CD4-positive, alpha-beta memory T cell (primary cell): Measurements from ENCODE around the gene AGAP1. TPM values are rescaled to one million over a fixed set of nuclear protein-coding genes. Genes with fewer than 3 reads are reported as not detected.

Experiments used
- CTCF ChIA-PET: fragments of 350-600 bp; sonication (Branson Sonifier 250); formaldehyde crosslinking; loops from one replicate; lab custom pipeline; 2021; ENCODE audit warnings: inconsistent platforms; ENCODE audit not compliant: partially characterized antibody; lab: Charles Lee
- POLR2A ChIA-PET: fragments of 350-600 bp; sonication (Branson Sonifier 250); formaldehyde crosslinking; loops from one replicate; lab custom pipeline; 2021; ENCODE audit not compliant: partially characterized antibody; lab: Charles Lee
- DNase-seq, 5 donors: peaks; one replicate each; pipeline versions ENCODE4 v3.0.0 to v3.0.0-alpha.2; 2020 to 2022; ENCODE audit warnings: mixed read lengths in 1 of 5
- H3K27ac ChIP-seq: one replicate; pipeline ENCODE4 v1.7.0; 2013; ENCODE audit warnings: low read depth, low read length
- H3K27me3 ChIP-seq: 2 replicates; pipeline ENCODE4 v1.7.0; 2013; ENCODE audit warnings: mild to moderate bottlenecking, low read length, moderate library complexity; ENCODE audit not compliant: insufficient read depth
- H3K36me3 ChIP-seq: 2 replicates; pipeline ENCODE4 v1.7.0; 2013; ENCODE audit warnings: mild to moderate bottlenecking, low read length, moderate library complexity; ENCODE audit not compliant: insufficient read depth
- H3K4me1 ChIP-seq: 2 replicates; pipeline ENCODE4 v1.7.0; 2013; ENCODE audit warnings: mild to moderate bottlenecking, low read length, moderate library complexity; ENCODE audit not compliant: insufficient read depth
- H3K4me3 ChIP-seq, 2 donors: one replicate each; pipeline ENCODE4 v1.7.0; 2013; ENCODE audit warnings: low read length in 2 of 2, mild to moderate bottlenecking in 1 of 2
- H3K9me3 ChIP-seq, 2 donors: one replicate each; pipeline ENCODE4 v1.7.0; 2013; ENCODE audit warnings: low read length in 2 of 2, control low read depth in 1 of 2; ENCODE audit not compliant: control insufficient read depth in 1 of 2
- H3K27ac Mint-ChIP-seq, 7 donors: one replicate each; pipeline ENCODE4 v1.8.0; 2020 to 2021; ENCODE audit warnings: mixed read lengths in 7 of 7, mild to moderate bottlenecking in 6 of 7, inconsistent platforms in 3 of 7, moderate library complexity in 3 of 7
- H3K27me3 Mint-ChIP-seq, 2 donors: one replicate each; pipeline ENCODE4 v1.8.0; 2020 to 2021; ENCODE audit warnings: mixed read lengths in 2 of 2
- H3K36me3 Mint-ChIP-seq, 2 donors: one replicate each; pipeline ENCODE4 v1.8.0; 2020 to 2021; ENCODE audit warnings: mixed read lengths in 2 of 2, inconsistent platforms in 1 of 2, mild to moderate bottlenecking in 1 of 2
- H3K4me1 Mint-ChIP-seq, 4 donors: one replicate each; pipeline ENCODE4 v1.8.0; 2020 to 2021; ENCODE audit warnings: mixed read lengths in 4 of 4, mild to moderate bottlenecking in 1 of 4
- H3K4me3 Mint-ChIP-seq, 8 donors: one replicate each; pipeline ENCODE4 v1.8.0; 2020 to 2021; ENCODE audit warnings: mixed read lengths in 8 of 8, mild to moderate bottlenecking in 7 of 8, moderate library complexity in 6 of 8, inconsistent platforms in 3 of 8
- H3K9me3 Mint-ChIP-seq, 8 donors: one replicate each; pipeline ENCODE4 v1.8.0; 2020 to 2021; ENCODE audit warnings: mixed read lengths in 8 of 8, mild to moderate bottlenecking in 5 of 8, inconsistent platforms in 3 of 8, moderate library complexity in 1 of 8
- intact Hi-C: fragments of 100-400 bp; cut with micrococcal nuclease; formaldehyde crosslinking; loops from one replicate; pipeline ENCODE4 v1.15.1; 2023
- polyA plus RNA-seq, 2 donors: library from polyadenylated mRNA; unstranded; fragments of 300-500 nt; fragmentation: Illumina TruSeq; gene quantifications; one replicate each; pipeline ENCODE4 v1.2.3, GENCODE V29; 2021
- total RNA-seq, 2 experiments: library from RNA; stranded (reverse); gene quantifications; one replicate each; pipeline ENCODE4 v1.2.3, GENCODE V29; 2021

The AGAP1 gene
- total and polyA plus RNA-seq, 4 experiments from 2014 or later: 0.24 to 2.9 (median 1.9) TPM

GRCh38 chr2:236162882-236163470, 669.1 kb downstream of the AGAP1 start:
- ChIA-PET POLR2A (no interaction called here), CTCF (no interaction called here)
- H3K4me1 Mint-ChIP-seq: peaks cover 3 to 35% (median 16%) of the 10 kb centered on the region in 4 donors
- H3K27ac ChIP-seq: no peak overlapping the region
- no peaks in the 10 kb centered on the region for H3K36me3 Mint-ChIP-seq
- H3K27ac Mint-ChIP-seq: no peak overlapping the region
- H3K4me3 Mint-ChIP-seq: peak overlapping the region in 1 of 8 donors; percentile 20
- no peaks in the 10 kb centered on the region for H3K9me3 Mint-ChIP-seq
- no peaks in the 10 kb centered on the region for H3K9me3 ChIP-seq
- peaks cover 3% of the 10 kb centered on the region for H3K4me1 ChIP-seq
- no peaks in the 10 kb centered on the region for H3K36me3 ChIP-seq
- intact Hi-C loops: no loop called here
- DNase-seq: no peak
- H3K27me3 ChIP-seq: peaks cover 13% of the 10 kb centered on the region
- peaks cover 36 to 39% of the 10 kb centered on the region in 2 donors for H3K27me3 Mint-ChIP-seq
- no peak overlapping the region for H3K4me3 ChIP-seq

- Histone ChIP-seq H3K4me1 (peaks cover 3% of the 10 kb centered on the region), H3K9me3 (no peaks in the 10 kb centered on the region), H3K27me3 (peaks cover 13% of the 10 kb centered on the region), H3K4me3 (no peak overlapping the region), H3K36me3 (no peaks in the 10 kb centered on the region), H3K27ac (no peak overlapping the region)
- intact Hi-C loops: no loop called here
- H3K9me3 Mint-ChIP-seq: no peaks in the 10 kb centered on the region
- ChIA-PET CTCF (no interaction called here), POLR2A (no interaction called here)
- H3K27ac Mint-ChIP-seq: no peak overlapping the region
- DNase-seq: no peak
- no peaks in the 10 kb centered on the region for H3K36me3 Mint-ChIP-seq
- peaks cover 31 to 33% of the 10 kb centered on the region in 2 donors for H3K27me3 Mint-ChIP-seq
- no peak overlapping the region for H3K4me3 Mint-ChIP-seq
- H3K4me1 Mint-ChIP-seq: peaks cover 3 to 31% (median 16%) of the 10 kb centered on the region in 4 donors
These were observed 669.8 kb downstream of the AGAP1 start for GRCh38 chr2:236163471-236164200.

- H3K36me3 Mint-ChIP-seq: no peaks in the 10 kb centered on the region
- Histone ChIP-seq H3K36me3 (no peaks in the 10 kb centered on the region), H3K4me1 (peaks cover 3% of the 10 kb centered on the region), H3K4me3 (no peak overlapping the region), H3K27me3 (peaks cover 16% of the 10 kb centered on the region), H3K9me3 (no peaks in the 10 kb centered on the region), H3K27ac (no peak overlapping the region)
- intact Hi-C loops: no loop called here
- CTCF ChIA-PET: no interaction called here
- DNase-seq: no peak
- H3K9me3 Mint-ChIP-seq: no peaks in the 10 kb centered on the region
- H3K27ac Mint-ChIP-seq: no peak overlapping the region
- peaks cover 31 to 38% of the 10 kb centered on the region in 2 donors for H3K27me3 Mint-ChIP-seq
- H3K4me1 Mint-ChIP-seq: peaks cover 3 to 33% (median 16%) of the 10 kb centered on the region in 4 donors
- POLR2A ChIA-PET: no interaction called here
- H3K4me3 Mint-ChIP-seq: peak overlapping the region in 4 of 8 donors; percentile 46 to 75 (median 54)
These were observed 670.5 kb downstream of the AGAP1 start for GRCh38 chr2:236164201-236164924.

DNA sequence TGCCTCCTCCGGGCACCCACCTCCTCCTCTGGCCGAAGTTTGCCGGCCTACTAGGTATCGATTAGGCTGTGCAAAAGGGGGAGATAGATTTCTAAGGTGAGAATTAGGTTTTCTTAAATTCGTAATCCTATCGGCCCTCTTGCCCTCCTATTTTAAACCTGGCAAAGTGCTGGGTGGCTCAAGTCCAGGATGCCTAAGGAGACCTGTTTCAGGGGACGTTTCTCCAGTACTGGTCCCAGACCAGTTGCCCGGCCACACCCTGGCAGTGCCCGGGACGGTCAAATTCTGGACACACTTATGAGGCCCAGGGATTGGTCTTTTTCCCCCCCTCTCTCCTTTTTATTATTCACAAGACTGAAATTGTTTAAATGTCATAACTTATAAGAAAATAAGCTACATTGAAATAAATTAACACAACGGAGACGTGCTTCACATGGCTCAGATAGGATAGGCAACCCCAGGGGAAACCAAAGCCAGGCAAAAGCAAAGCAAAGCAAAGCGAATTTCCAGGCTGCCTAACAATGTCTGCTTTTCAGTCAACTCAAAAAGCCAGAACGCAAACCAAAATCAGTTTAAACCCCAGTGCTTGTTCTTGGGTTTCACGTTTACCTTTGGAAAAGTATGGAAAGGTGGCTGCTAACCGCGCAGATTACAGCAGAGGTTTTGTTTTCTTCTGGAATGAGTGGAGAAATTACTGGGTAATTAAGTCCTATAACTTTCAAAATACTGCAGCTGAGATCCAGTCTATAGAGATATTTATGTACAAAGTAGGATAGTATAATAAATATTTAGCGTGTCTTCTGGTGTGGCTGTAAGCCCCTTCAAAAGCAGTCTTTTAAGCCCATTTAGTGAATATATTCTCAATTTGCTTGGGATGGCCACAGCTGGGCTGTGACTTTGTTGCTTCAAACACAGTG, 671.3 kb downstream of the AGAP1 start:
- POLR2A ChIA-PET: no interaction called here
- CTCF ChIA-PET: interaction anchor here (1.0 kb wide), 1 partner anchor 13 kb away, joined by 3 read pairs; no protein-coding TSS in a partner anchor
- peaks cover 3 to 41% (median 16%) of the 10 kb centered on the region in 4 donors for H3K4me1 Mint-ChIP-seq
- Histone ChIP-seq H3K36me3 (no peaks in the 10 kb centered on the region), H3K4me1 (peaks cover 3% of the 10 kb centered on the region), H3K4me3 (no peak overlapping the region), H3K9me3 (no peaks in the 10 kb centered on the region), H3K27me3 (peaks cover 24% of the 10 kb centered on the region), H3K27ac (no peak overlapping the region)
- peaks cover 40 to 46% of the 10 kb centered on the region in 2 donors for H3K27me3 Mint-ChIP-seq
- no peak for DNase-seq
- intact Hi-C loops: no loop called here
- H3K36me3 Mint-ChIP-seq: no peaks in the 10 kb centered on the region
- H3K9me3 Mint-ChIP-seq: peaks cover 0 to 2% (median 0%) of the 10 kb centered on the region in 8 donors
- H3K27ac Mint-ChIP-seq: no peak overlapping the region
- peak overlapping the region in 6 of 8 donors; percentile 26 to 75 (median 54) for H3K4me3 Mint-ChIP-seq

GRCh38 chr2:236165842-236166795, 672.3 kb downstream of the AGAP1 start:
- H3K36me3 Mint-ChIP-seq: peaks cover 0 to 2% of the 10 kb centered on the region in 2 donors
- H3K4me1 Mint-ChIP-seq: peaks cover 5 to 50% (median 18%) of the 10 kb centered on the region in 4 donors
- peaks cover 3% of the 10 kb centered on the region for H3K4me1 ChIP-seq
- no peak overlapping the region for H3K27ac ChIP-seq
- no peaks in the 10 kb centered on the region for H3K36me3 ChIP-seq
- H3K9me3 ChIP-seq: no peaks in the 10 kb centered on the region
- H3K27me3 ChIP-seq: peaks cover 24% of the 10 kb centered on the region
- intact Hi-C loops: no loop called here
- CTCF ChIA-PET: interaction anchor here (1.0 kb wide), 1 partner anchor 12 kb away, joined by 3 read pairs; no protein-coding TSS in a partner anchor
- H3K4me3 ChIP-seq: no peak overlapping the region
- DNase-seq: no peak
- POLR2A ChIA-PET: no interaction called here
- peak overlapping the region; percentile 50 to 77 (median 63) for H3K4me3 Mint-ChIP-seq
- H3K9me3 Mint-ChIP-seq: peaks cover 0 to 2% (median 0%) of the 10 kb centered on the region in 8 donors
- peaks cover 47 to 54% of the 10 kb centered on the region in 2 donors for H3K27me3 Mint-ChIP-seq
- H3K27ac Mint-ChIP-seq: no peak overlapping the region

- Histone ChIP-seq H3K4me3 (no peak overlapping the region), H3K36me3 (no peaks in the 10 kb centered on the region), H3K9me3 (no peaks in the 10 kb centered on the region), H3K27me3 (peaks cover 24% of the 10 kb centered on the region), H3K4me1 (peaks cover 3% of the 10 kb centered on the region), H3K27ac (no peak overlapping the region)
- ChIA-PET CTCF (no interaction called here), POLR2A (no interaction called here)
- H3K4me1 Mint-ChIP-seq: peaks cover 5 to 52% (median 19%) of the 10 kb centered on the region in 4 donors
- DNase-seq: no peak
- intact Hi-C loops: no loop called here
- peaks cover 48 to 50% of the 10 kb centered on the region in 2 donors for H3K27me3 Mint-ChIP-seq
- H3K27ac Mint-ChIP-seq: no peak overlapping the region
- peaks cover 0 to 2% of the 10 kb centered on the region in 2 donors for H3K36me3 Mint-ChIP-seq
- H3K4me3 Mint-ChIP-seq: peak overlapping the region in 4 of 8 donors; percentile 46 to 77 (median 63)
- H3K9me3 Mint-ChIP-seq: peaks cover 0 to 2% (median 0%) of the 10 kb centered on the region in 8 donors
These were observed 673.0 kb downstream of the AGAP1 start for GRCh38 chr2:236166796-236167296.
